Measurements from ENCODE around the gene PTAFR. TPM values are rescaled to one million over a fixed set of nuclear protein-coding genes. Genes with fewer than 3 reads are reported as not detected.
"Not testable (repeated sequence)": the region's sequence is repeated elsewhere in the genome, so short reads cannot be mapped to it uniquely, and the experiment has no call there.

The PTAFR gene
- polyA plus RNA-seq, 2 of the 4 experiments (the other 2 are of a cell fraction) = 0.17 to 0.58 TPM

GRCh38 chr1:28143496-28144202 is 32.8 kb downstream of the PTAFR start:
- ATAC-seq (no peak), FAIRE-seq (no peak), DNase-seq (ENCODE audit: low read depth in 1 of 2, low spot score in 1 of 2) (no peak)
- Histone ChIP-seq H3K27ac (peak overlapping the region in 1 of 2 experiments; percentile 47; a peak in 2 of 6 replicates), H3K4me2 (no peak overlapping the region), H3K4me1 (peaks cover 22% of the 10 kb centered on the region), H3K9me3 (no peaks in the 10 kb centered on the region), H3K4me3 (no peak overlapping the region)
- TF ChIP-seq ZFP36 (IDR thresholded peaks at IDR 0.05; ENCODE audit: borderline replicate concordance, partially characterized antibody) (no peak), ELK1 (IDR thresholded peaks at IDR 0.05; ENCODE audit: low read depth, low read length) (no peak), HOXB5 (CRISPR knock-in tag; IDR thresholded peaks at IDR 0.05) (no peak), POLR2A (IDR thresholded peaks at IDR 0.05; ENCODE audit: low read length) (no peak), CBX8 (IDR thresholded peaks at IDR 0.05) (no peak), NR3C1 (IDR thresholded peaks at IDR 0.05) (no peak), POLR2AphosphoS2 (conservative IDR thresholded peaks at IDR 0.05; ENCODE audit: low read length) (no peak), RARB (CRISPR knock-in tag; IDR thresholded peaks at IDR 0.05) (no peak), EHMT2 (IDR thresholded peaks at IDR 0.05; ENCODE audit: low read depth) (no peak), KDM1A (IDR thresholded peaks at IDR 0.05; ENCODE audit: low read depth) (no peak), NPAS2 (CRISPR knock-in tag; IDR thresholded peaks at IDR 0.05; ENCODE audit: borderline replicate concordance) (no peak), MAFK (IDR thresholded peaks at IDR 0.05; ENCODE audit: partially characterized antibody) (no peak)
- ChIA-PET POLR2A (no interaction called here), CTCF (interaction anchor here (0.5 to 1.9 kb wide), 5 partner anchors 11 to 163 kb away, joined by 3 to 7 read pairs (median 3); no protein-coding TSS in a partner anchor)
- 83% methylated on average over 4 of the region's 4 CpGs for WGBS (ENCODE audit: missing lambda C conversion rate)

GRCh38 chr1:28141685-28142084 is 34.8 kb downstream of the PTAFR start:
- CTCF ChIA-PET = interaction anchor here (0.6 kb wide), 1 partner anchor 28 kb away, joined by 4 read pairs; no protein-coding TSS in a partner anchor
- DNase-seq (ENCODE audit: low read depth in 1 of 2, low spot score in 1 of 2) = no peak
- no peaks in the 10 kb centered on the region for H3K9me3 ChIP-seq
- no peak for TF ChIP-seq CBX2 (IDR thresholded peaks at IDR 0.05; ENCODE audit: borderline replicate concordance, low read depth)
- no peak for TF ChIP-seq POLR2A (IDR thresholded peaks at IDR 0.05; ENCODE audit: low read length)
- peak; percentile 64 for TF ChIP-seq MAFK (IDR thresholded peaks at IDR 0.05; ENCODE audit: partially characterized antibody)
- no peak for TF ChIP-seq HDAC2 (IDR thresholded peaks at IDR 0.05)
- no peak for TF ChIP-seq EHMT2 (IDR thresholded peaks at IDR 0.05; ENCODE audit: low read depth)
- FAIRE-seq = no peak
- no peak for ATAC-seq
- H3K27ac ChIP-seq = no peak overlapping the region
- no peak overlapping the region for H3K4me2 ChIP-seq
- no peak overlapping the region for H3K4me3 ChIP-seq
- POLR2A ChIA-PET = no interaction called here
- H3K4me1 ChIP-seq = peaks cover 32% of the 10 kb centered on the region
- WGBS (ENCODE audit: missing lambda C conversion rate) = 74% methylated on average over 2 of the region's 2 CpGs

- H3K9me3 ChIP-seq; FAIRE-seq; CTCF ChIA-PET; DNase-seq (ENCODE audit: low read depth in 1 of 2, low spot score in 1 of 2); H3K4me3 ChIP-seq; POLR2A ChIA-PET; ATAC-seq; H3K4me2 ChIP-seq: not testable (repeated sequence)
- WGBS (ENCODE audit: missing lambda C conversion rate) = 93% methylated on average over 8 of the region's 8 CpGs
- Histone ChIP-seq H3K27ac (peak overlapping the region; percentile 27 to 49; a peak in 3 of 6 replicates), H3K4me1 (peaks cover 30% of the 10 kb centered on the region)
These were observed 36.6 kb downstream of the PTAFR start for GRCh38 chr1:28139866-28140265.

- whole genome bisulfite sequencing (ENCODE audit: missing lambda C conversion rate) = 81% methylated on average over 7 of the region's 7 CpGs
- ChIA-PET CTCF (no interaction called here), POLR2A (no interaction called here)
- TF ChIP-seq EP300 (IDR thresholded peaks at IDR 0.05) (no peak), MAFK (IDR thresholded peaks at IDR 0.05; ENCODE audit: partially characterized antibody) (peak; percentile 8), FOSL2 (IDR thresholded peaks at IDR 0.05) (no peak), FOSL2 (CRISPR knock-in tag; IDR thresholded peaks at IDR 0.05) (peak; percentile 34; the same call in 1 of the 2 replicates), ZNF302 (CRISPR knock-in tag; IDR thresholded peaks at IDR 0.05) (no peak), BHLHE40 (IDR thresholded peaks at IDR 0.05; ENCODE audit: low read depth, low read length) (no peak), E2F6 (IDR thresholded peaks at IDR 0.05; ENCODE audit: borderline replicate concordance, low read depth) (no peak), ZSCAN20 (CRISPR knock-in tag; IDR thresholded peaks at IDR 0.05) (no peak), PBX3 (IDR thresholded peaks at IDR 0.05) (no peak), JUNB (IDR thresholded peaks at IDR 0.05) (no peak), TFCP2L1 (CRISPR knock-in tag; IDR thresholded peaks at IDR 0.05) (no peak), CBX2 (IDR thresholded peaks at IDR 0.05; ENCODE audit: borderline replicate concordance, low read depth) (no peak), ZFP36 (IDR thresholded peaks at IDR 0.05; ENCODE audit: borderline replicate concordance, partially characterized antibody) (no peak)
- ATAC-seq (peak in 1 of 2 experiments; percentile 23; a peak in 2 of 6 replicates), DNase-seq (ENCODE audit: low read depth in 1 of 2, low spot score in 1 of 2) (peak in 1 of 2 experiments; percentile 38), FAIRE-seq (no peak)
- H3K4me2 ChIP-seq = 0 out of 3 replicates have a peak overlapping the region, but pooled peaks have one; percentile 14
- peaks cover 23% of the 10 kb centered on the region for H3K4me1 ChIP-seq
- no peak overlapping the region for H3K4me3 ChIP-seq
- H3K9me3 ChIP-seq = no peaks in the 10 kb centered on the region
- peak overlapping the region; percentile 27 to 60; a peak in 4 of 6 replicates for H3K27ac ChIP-seq
These were observed 37.3 kb downstream of the PTAFR start for GRCh38 chr1:28139025-28139712.

All from A549 (cell line).